ENCODE results near the gene KCNQ1.

KCNQ1 gene

DNA sequence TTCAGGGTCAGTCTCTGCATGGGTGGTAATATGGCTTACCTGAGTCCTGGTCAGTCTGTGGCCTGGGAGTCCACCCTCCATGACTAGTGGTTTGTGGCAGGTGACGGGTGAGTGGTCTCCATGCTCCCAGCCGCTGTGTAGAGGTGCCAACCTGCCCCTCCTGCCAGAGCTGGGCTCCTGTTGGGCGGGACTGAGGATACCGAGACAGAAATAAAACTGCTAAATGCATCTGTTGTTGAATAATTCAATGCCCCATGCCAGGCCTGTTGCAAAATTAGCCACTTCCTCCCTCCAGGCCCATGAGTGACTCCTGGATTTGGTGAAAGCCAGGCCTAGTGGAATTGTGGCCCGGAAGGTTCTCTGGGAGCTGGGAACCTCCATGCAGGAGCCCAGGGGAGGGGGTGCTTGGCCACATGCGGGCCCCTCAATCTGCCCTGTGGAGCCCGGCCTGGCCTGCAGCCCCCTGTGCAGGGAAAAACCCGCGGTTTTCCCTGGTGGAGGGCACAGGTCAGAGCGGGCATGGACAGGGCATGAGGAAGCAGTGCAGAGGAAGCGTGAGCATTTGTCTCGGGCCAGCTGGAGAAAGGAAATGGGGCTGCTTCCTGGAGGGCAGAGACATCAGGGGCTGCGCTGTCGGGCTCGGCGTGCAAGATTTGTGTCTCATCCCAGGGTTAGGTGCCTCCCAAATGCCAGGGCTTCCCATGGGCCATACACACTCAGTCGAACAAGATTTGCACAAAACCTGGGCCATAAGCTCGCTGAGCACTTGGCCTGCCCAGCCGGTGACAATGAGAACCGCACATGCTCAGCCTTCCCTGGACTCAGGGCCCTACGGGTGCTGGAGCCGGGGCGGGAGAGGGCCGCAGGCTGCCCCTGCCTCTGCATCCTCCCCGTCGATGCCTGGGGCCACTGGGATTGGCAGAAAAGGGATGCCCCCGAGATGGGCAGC lies 66.9 kb downstream of the KCNQ1 start:
- DNase-seq (ENCODE audit: low read depth) = no peak

- no peak for DNase-seq (ENCODE audit: low read depth)
Observed at GRCh38 chr11:2512431-2513407, 67.9 kb downstream of the KCNQ1 start.

- DNase-seq (ENCODE audit: low read depth) = no peak
Observed at GRCh38 chr11:2513441-2513840, 68.6 kb downstream of the KCNQ1 start.

DNA sequence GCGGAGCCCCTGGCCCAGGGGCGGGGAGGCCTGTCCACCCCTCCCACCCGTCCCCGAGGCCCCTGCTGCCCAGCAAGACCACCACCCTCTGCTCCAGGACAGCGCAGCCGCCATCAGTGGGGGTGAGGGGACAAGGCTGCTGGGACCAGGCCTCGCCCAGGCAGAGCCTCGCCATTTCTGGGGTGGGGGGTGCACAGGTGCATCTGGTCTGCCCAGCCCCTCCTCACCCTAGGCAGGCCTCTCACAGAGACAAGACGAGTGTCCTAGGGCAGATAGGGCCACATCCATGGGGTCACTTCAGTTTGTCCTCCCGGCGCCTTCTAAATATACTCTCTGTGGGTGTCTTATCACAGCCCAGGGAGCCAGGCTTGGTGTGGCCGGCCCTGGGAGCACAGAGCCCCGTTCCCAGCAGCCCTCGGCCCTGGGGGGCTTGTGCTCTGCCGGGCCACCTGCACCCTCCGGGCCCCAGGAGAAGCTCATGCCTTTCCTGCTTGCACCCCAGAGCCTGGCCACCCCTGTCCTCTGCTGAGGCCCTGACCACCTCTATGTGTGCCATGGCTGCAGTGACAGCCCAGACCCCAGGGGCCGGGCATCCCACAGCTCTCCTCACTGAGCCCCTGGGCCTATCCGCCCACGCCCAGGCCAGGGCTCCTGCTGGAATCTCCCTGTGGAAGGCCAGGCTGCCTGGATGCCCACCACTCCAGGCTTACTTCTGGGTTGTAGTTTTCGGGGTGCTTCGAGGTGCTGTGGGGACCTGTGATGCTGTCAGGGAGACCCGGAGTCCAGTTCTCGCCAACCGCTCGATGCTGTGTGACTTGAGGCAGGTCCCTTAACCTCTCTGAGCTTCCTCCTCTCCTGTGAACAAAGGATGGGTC lies 70.8 kb downstream of the KCNQ1 start:
- no peak for DNase-seq (ENCODE audit: low read depth)

DNA sequence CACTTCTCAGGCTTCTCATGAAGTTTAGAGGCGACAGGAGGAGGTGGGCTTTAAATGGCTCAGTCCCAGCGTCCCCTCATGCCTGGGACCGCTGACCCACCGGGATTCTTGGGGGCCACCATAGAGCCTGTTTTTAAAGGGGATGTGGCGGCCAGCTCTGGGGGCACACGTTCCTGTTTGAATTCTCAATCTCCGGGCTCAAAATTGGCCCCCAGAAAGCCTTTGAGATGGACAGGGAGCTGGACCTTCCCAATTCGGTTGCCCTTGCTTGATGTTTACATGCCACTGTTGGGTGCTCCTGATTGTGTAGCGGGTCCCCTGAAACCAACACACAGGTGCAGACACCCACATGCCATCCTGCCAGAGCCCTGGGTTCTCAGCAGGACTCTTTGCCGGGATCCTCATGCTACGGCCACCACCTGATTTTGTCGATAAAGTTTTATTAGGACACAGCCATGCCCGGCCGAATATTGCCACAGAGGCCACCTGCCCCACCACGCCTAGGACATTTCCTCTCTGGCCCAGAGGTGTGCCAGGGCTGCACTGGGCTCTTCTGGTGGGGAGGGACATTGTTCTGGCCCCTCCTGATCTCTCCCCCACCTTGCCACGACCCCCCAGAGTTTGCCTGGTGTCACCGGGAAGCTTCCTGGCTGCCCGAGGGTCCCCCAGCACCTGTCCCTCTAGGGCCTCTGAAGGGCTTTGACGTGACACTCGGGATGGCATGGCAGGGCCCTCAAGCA lies 71.6 kb downstream of the KCNQ1 start:
- no peak for DNase-seq (ENCODE audit: low read depth)

DNA sequence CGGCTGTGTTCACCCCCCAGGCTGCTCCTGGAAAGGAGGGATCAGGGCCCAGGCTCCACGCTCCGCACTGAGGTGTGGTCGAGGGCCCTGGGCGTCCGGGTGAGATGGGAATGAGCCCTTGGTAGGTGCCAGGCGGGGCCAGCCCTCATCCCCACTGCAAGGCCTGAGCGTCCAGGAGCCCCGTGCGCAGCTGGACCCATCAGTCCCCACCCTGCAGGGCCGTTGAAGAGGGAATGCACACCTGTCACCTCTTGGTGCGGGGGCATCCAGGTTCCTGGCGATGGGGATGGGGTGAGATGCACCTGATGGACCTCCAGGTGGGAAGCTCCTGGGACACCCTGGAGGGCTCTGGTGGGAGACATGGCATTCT lies 72.2 kb downstream of the KCNQ1 start:
- DNase-seq (ENCODE audit: low read depth) = no peak

GRCh38 chr11:2517386-2518064 lies 72.7 kb downstream of the KCNQ1 start:
- no peak for DNase-seq (ENCODE audit: low read depth)

DNA sequence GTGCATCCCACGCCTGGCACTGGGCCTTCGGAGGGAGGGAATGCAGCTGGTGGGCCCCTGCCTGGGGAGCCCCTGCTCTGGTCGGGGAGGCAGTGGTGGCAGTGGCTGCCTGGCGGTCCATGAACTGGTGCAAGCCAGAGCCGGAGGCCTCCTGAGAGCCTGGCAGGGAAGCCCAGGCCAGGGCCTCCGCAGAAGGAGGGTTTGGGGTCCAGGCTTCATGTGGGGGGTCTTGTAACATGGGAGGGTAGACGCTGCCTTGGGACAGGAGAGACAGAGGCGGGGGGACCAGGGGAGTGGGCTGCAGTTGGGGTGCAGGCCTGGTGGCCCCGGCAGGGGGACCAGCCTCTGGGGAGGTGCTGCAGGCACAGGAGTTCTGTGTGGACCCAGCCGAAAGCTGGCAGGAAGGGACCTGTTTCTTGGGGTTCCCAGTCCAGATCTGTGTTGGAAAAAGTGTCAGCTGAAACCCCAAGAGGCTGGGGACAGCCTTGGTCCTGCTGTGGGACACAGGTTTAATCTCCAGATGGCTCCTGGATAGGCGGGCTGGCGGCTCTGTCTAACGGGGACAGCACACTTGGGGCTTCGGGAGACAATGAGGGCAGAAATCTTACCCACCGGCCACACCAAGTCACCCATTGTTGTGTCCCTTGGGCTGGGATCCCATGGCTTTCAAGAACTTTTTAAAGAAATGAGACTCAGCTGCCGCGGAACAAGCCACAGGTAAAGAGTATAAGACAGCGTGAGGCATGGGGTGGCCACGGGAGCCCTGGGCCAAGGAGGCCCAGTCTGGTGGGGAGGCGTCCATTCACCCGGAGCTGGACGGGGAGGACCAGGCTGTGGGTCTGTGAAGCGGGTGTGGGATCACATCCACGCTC lies 73.5 kb downstream of the KCNQ1 start:
- no peak for DNase-seq (ENCODE audit: low read depth)

GRCh38 chr11:2518983-2519340 lies 74.2 kb downstream of the KCNQ1 start:
- DNase-seq (ENCODE audit: low read depth) = no peak

GRCh38 chr11:2519517-2519861 lies 74.7 kb downstream of the KCNQ1 start:
- no peak for DNase-seq (ENCODE audit: low read depth)

DNA sequence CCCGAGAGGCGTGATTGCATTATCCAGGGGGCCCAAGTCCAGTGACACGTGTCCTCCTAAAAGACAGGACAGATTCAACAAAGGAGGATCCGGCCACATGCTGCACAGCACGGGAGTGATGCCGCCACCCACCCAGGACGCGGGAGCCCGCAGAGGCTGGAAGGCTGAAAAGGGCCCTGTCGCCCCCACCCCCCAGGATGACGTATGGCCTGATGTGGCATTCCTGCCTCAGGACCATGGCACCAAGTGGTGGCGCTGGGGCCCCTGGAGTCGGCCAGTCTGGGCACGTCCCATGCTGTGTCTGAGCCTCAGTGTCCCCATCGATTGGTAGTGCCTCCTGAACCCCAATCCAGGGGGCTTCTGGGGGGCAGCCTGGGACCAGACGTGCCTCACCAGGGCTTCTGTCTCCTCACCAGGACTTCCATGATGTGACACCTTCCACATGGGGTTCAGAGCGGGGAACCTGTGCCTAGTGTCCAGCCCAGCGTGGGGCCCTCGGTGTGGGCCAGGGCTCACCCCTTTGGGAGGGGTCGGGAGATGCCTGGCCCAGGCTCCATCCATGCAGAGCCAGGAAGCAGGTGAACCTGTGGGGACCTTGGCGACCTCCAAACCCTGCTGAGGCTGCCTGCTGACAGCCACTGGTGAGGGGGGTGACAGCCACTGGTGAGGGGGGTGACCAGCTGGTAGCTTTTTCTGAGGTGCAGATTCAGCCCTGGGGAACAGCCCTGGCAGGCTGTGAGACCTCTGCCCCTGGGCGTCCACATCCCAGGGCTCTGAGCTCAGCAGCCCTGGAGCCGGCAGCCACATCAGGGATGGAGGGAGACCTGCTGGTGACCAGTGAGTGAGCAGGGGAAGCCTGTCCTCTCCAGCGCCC lies 75.3 kb downstream of the KCNQ1 start:
- no peak for DNase-seq (ENCODE audit: low read depth)

DNA sequence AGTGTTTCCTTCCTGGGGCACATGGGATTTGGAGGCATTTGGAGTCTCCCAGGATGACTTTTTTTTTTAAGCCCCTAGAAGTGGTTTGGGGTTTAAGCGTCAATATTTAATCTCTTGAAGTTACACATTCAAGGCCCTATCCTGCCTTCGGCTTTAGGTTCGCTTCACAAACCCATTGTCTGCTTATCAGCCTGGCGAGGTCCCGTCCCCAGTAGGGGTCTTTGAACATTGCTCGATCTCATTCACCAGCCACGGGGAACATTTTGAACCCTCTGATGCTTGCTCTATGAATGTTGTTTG lies 75.9 kb downstream of the KCNQ1 start:
- no peak for DNase-seq (ENCODE audit: low read depth)

DNA sequence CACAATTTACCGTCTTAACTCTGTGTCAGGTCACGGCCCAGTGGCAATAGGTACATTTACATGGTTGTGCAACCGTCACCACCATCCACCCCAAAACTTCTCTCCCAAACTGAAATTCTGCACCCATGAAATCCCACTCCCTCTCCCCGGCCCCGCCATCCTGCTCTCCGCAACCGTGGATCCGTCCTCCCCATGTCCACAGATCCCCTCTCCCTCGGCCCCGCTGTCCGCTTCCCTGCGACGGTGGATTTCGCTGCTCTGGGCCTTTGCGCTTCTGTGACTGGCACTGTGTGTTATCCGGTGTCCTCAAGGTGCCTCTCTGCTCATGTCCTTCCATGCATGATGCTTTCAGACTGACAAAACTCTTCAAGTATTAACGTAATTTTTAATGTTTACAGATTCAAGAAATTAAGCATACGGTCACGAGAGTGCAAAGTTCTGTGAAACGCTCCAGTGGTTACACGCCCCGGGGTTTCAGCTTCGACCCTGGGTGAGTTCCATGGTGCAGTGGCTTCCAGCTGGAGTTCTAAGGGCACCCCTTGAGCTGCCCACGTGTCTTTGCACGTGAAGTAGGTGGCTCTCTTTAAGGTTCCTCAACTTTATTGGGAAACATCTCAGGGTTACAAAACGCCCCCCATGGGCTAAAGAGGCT lies 76.4 kb downstream of the KCNQ1 start:
- no peak for DNase-seq (ENCODE audit: low read depth)

GRCh38 chr11:2521733-2522630 lies 77.2 kb downstream of the KCNQ1 start:
- no peak for DNase-seq (ENCODE audit: low read depth)

DNA sequence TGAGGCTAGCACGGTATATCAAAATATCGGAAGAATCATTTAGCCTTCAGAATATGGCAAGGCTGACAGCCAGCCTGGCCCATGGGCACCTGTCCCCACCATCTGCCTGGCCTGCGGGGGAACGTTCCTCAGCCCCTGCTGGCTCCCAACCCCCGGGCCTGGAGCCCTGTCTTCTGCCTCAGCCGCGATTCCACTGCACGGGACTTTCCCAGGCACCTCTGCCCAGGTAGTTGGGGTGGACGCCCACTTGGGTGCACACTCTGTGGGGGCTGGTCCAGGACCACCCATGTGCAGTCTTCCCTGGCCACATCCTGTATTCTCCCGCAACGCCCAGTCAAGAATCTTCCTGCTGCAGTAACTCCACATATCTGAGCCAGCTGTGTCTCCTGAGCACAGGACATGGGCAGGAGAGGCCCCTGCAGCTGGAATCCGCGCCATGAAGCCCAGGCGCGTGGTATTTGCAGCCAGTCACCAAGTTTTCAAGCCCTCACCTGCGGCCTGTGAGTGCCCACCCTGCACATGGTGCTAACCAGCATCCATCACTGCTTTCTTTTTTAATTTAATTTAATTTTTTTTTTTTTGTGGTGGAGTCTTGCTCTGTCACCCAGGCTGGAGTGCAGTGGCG lies 77.9 kb downstream of the KCNQ1 start:
- no peak for DNase-seq (ENCODE audit: low read depth)

DNA sequence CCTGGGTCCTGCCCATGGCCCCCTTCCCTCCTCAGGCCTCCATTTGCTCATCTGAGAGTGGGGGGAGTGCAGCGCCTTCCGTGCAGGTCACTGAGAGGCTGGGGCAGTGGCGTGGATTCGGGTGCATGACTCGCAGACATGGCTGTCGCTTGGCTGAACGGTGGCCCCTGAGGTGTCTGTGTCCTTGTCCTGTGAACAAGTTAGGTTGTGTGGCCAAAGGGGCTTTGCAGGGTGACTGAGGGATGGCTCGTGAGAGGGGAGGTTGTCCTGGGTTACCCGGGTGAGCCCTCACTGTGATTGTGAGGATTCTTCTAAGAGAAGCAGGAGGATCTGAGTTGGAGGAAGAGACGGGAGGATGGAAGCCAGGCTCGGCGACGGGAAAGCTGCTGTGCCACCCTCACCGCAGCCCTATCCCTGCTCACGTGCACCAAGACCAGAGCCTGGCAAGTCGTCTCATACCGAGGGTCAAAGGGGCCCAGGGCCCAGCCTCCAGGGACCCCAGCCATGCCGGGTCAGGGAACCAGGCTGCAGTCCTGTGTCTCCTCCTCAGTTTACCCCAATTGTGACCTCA lies 79.1 kb downstream of the KCNQ1 start:
- no peak for DNase-seq (ENCODE audit: low read depth)
